GM12878 (cell line): ENCODE measurements around the gene C16orf92. TPM values are rescaled to one million over a fixed set of nuclear protein-coding genes. Genes with fewer than 3 reads are reported as not detected.
A peak's percentile ranks its signal among the peaks of the same experiment; 100 is the strongest.

Source experiments
- ATAC-seq: fragments of 200-7000 bp; cut with Tn5 transposase; 3 replicates; pipeline ENCODE4 v1.9.1; 2020; ENCODE audit warnings: mild to moderate bottlenecking, moderate library complexity
- BruUV-seq: library from RNA; stranded (reverse); fragments of 400-500 nt; replicated peaks from 2 replicates; lab custom pipeline; 2021; lab: Mats Ljungman, UMichigan
- CTCF ChIA-PET: fragments of 300-600 bp; sonication (Branson Sonifier 250); formaldehyde crosslinking; extraction: SDS; loops from one replicate; lab custom pipeline; 2021; ENCODE audit warnings: inconsistent platforms; lab: Yijun Ruan, JAX
- POLR2A ChIA-PET: fragments of 350-600 bp; formaldehyde crosslinking; extraction: SDS; loops from one replicate; lab custom pipeline; 2021; ENCODE audit warnings: inconsistent platforms; lab: Charles Lee
- RAD21 ChIA-PET: fragments of 300-600 bp; sonication (Branson Sonifier 250); formaldehyde crosslinking; loops from one replicate; lab custom pipeline; 2023; ENCODE audit warnings: antibody characterized with exemption; ENCODE audit not compliant: unreplicated experiment; lab: Charles Lee
- SMC1A ChIA-PET: fragments of 300-600 bp; sonication (Branson Sonifier 250); formaldehyde crosslinking; loops from one replicate; lab custom pipeline; 2023; ENCODE audit not compliant: unreplicated experiment, uncharacterized antibody; lab: Charles Lee
- DNase-seq: peaks from one replicate; pipeline ENCODE4 v3.0.0-alpha.2; 2011; ENCODE audit warnings: low read depth, low spot score
- FAIRE-seq: peaks from 3 replicates; lab custom pipeline; 2011; peaks lifted over from hg19 to GRCh38; lab: Jason Lieb, UNC
- H2AFZ ChIP-seq: 2 replicates; pipeline ENCODE4 v1.6.0; 2011; ENCODE audit warnings: low read depth, low read length, control low read depth; ENCODE audit not compliant: control insufficient read depth
- H3K27ac ChIP-seq: 2 replicates; pipeline ENCODE4 v1.5.1; 2011; ENCODE audit warnings: control low read depth; ENCODE audit not compliant: control insufficient read depth, insufficient read depth
- H3K27me3 ChIP-seq, 2 experiments: replicated peaks in 1 of 2; 2 replicates each; pipeline versions ENCODE4 v1.6.0 to v1.6.1; 2011; ENCODE audit warnings: low read length in 1 of 2; ENCODE audit not compliant: control insufficient read depth in 2 of 2, insufficient read depth in 2 of 2
- H3K36me3 ChIP-seq, 2 experiments: 2 replicates each; pipeline ENCODE4 v1.5.1; 2011; ENCODE audit warnings: low read length in 1 of 2; ENCODE audit not compliant: control insufficient read depth in 2 of 2, insufficient read depth in 2 of 2
- H3K4me1 ChIP-seq: 2 replicates; pipeline ENCODE4 v1.6.1; 2011; ENCODE audit warnings: mild to moderate bottlenecking, low read length, moderate library complexity, mixed read lengths; ENCODE audit not compliant: control insufficient read depth, insufficient read depth
- H3K4me2 ChIP-seq: 2 replicates; pipeline ENCODE4 v1.6.0; 2011; ENCODE audit warnings: control low read depth; ENCODE audit not compliant: control insufficient read depth, insufficient read depth
- H3K4me3 ChIP-seq: fragments of 200-600 bp; sonication (generic); 2 replicates; pipeline ENCODE4 v1.5.1; 2016
- H3K79me2 ChIP-seq: 2 replicates; pipeline ENCODE4 v1.6.0; 2011; ENCODE audit warnings: low read length; ENCODE audit not compliant: control insufficient read depth, insufficient read depth
- H3K9ac ChIP-seq: 2 replicates; pipeline ENCODE4 v1.8.0; 2011; ENCODE audit warnings: low read length, control low read depth, mixed read lengths; ENCODE audit not compliant: control insufficient read depth, insufficient read depth
- H3K9me3 ChIP-seq: replicated peaks from 3 replicates; pipeline ENCODE4 v1.5.1; 2011; ENCODE audit warnings: mild to moderate bottlenecking, low read length; ENCODE audit not compliant: control insufficient read depth, insufficient read depth
- H4K20me1 ChIP-seq: 2 replicates; pipeline ENCODE4 v1.6.0; 2011; ENCODE audit not compliant: control insufficient read depth, insufficient read depth
- BCL11A ChIP-seq: IDR thresholded peaks from 2 replicates; pipeline ENCODE4 v1.6.1; 2011; ENCODE audit warnings: low read depth, low read length
- CREB1 ChIP-seq: IDR thresholded peaks from 2 replicates; pipeline ENCODE4 v1.6.1; 2012; ENCODE audit warnings: low read depth, mild to moderate bottlenecking, inconsistent platforms
- NFIC ChIP-seq: IDR thresholded peaks from 2 replicates; pipeline ENCODE4 v1.6.1; 2012; ENCODE audit warnings: low read depth, mild to moderate bottlenecking, inconsistent platforms, low read length, moderate library complexity
- NFXL1 ChIP-seq: fragments of 450-650 bp; IDR thresholded peaks from 2 replicates; pipeline ENCODE4 v1.6.1; 2017; ENCODE audit warnings: antibody characterized with exemption, mild to moderate bottlenecking, borderline replicate concordance
- RUNX3 ChIP-seq: IDR thresholded peaks from 2 replicates; pipeline ENCODE4 v1.6.1; 2012; ENCODE audit warnings: low read length, inconsistent platforms
- SMAD1 ChIP-seq: fragments of 450-650 bp; IDR thresholded peaks from 2 replicates; pipeline ENCODE4 v1.6.1; 2018; ENCODE audit warnings: mild to moderate bottlenecking, low read depth; ENCODE audit not compliant: partially characterized antibody
- SPI1 ChIP-seq: IDR thresholded peaks from 2 replicates; pipeline ENCODE4 v1.6.1; 2011; ENCODE audit warnings: low read depth, mild to moderate bottlenecking, low read length, moderate library complexity, borderline replicate concordance; ENCODE audit not compliant: insufficient read depth
- STAT3 ChIP-seq: IDR thresholded peaks from 2 replicates; pipeline ENCODE4 v1.6.1; 2011; ENCODE audit warnings: low read depth, low read length, improper control_type of control experiment
- TBL1XR1 ChIP-seq: IDR thresholded peaks from 2 replicates; pipeline ENCODE4 v1.6.1; 2012; ENCODE audit warnings: low read depth, low read length, improper control_type of control experiment
- TCF3 ChIP-seq: IDR thresholded peaks from 2 replicates; pipeline ENCODE4 v1.6.1; 2012; ENCODE audit warnings: low read depth, mild to moderate bottlenecking, low read length, borderline replicate concordance; ENCODE audit not compliant: insufficient read depth
- YY1 ChIP-seq: IDR thresholded peaks from 2 replicates; pipeline ENCODE4 v1.6.1; 2011; ENCODE audit warnings: low read depth, mild to moderate bottlenecking, low read length
- ZNF24 ChIP-seq: fragments of 450-650 bp; IDR thresholded peaks from 2 replicates; pipeline ENCODE4 v1.6.1; 2017; ENCODE audit warnings: antibody characterized with exemption, mild to moderate bottlenecking
- WGBS: methylation state at CpG from one replicate; pipeline ENCODE4 v1.1.6; 2016; ENCODE audit warnings: low lambda C conversion rate; ENCODE audit not compliant: insufficient replicate concordance, insufficient coverage; ENCODE audit errors: missing lambda C conversion rate; 5-methylcytosine and 5-hydroxymethylcytosine counted together
- in situ Hi-C: fragments of 300-500 bp; cut with MboI; formaldehyde crosslinking; loops from 9 replicates; pipeline ENCODE4 v1.14.3; 2018; ENCODE audit warnings: mixed read lengths
- intact Hi-C: fragments of 100-400 bp; cut with micrococcal nuclease; formaldehyde crosslinking; loops from one replicate; pipeline ENCODE4 v1.14.2; 2022; ENCODE audit not compliant: unreplicated experiment
- polyA plus RNA-seq, 11 experiments: library from polyadenylated mRNA; depleted of rRNA in 4 of 11; unstranded in 6 of 11; stranded (reverse) in 5 of 11; fragments of >200 nt; fragmentation: Nextera tagmentation in 4 of 11; fragmentation: Illumina TruSeq in 1 of 11; extraction: Ambion mirVana in 4 of 11; extraction: Trizol in 1 of 11; gene quantifications; 1 replicate in 1 of 11; 2 replicates in 10 of 11; pipeline versions ENCODE4 v1.2.1 to v1.2.3, GENCODE V29; 2011 to 2016; ENCODE audit warnings: inconsistent platforms in 2 of 11, missing spikeins in 2 of 11, low read depth in 1 of 11
- total RNA-seq, 4 experiments: library from RNA; depleted of rRNA in 3 of 4; stranded (reverse); fragments of >200 nt in 3 of 4; fragmentation: Illumina TruSeq in 1 of 4; extraction: Trizol in 1 of 4; gene quantifications; 2 replicates each; pipeline versions ENCODE4 v1.2.1 to v1.2.3, GENCODE V29; 2013 to 2021

Gene C16orf92
- total and polyA plus RNA-seq, 10 of the 15 experiments (the other 5 are each of a cell fraction or from before 2014, with no cell fraction given) = not detected

GRCh38 chr16:30064729-30065101, 41.7 kb downstream of the C16orf92 start:
- H4K20me1 ChIP-seq = peaks cover 24% of the 10 kb centered on the region
- ATAC-seq (peak; percentile 5), FAIRE-seq (no peak)
- H3K9ac ChIP-seq = peak overlapping the region; percentile 93
- H3K27ac ChIP-seq = peak overlapping the region; percentile 94
- WGBS = under 1% methylated on average over 24 of the region's 25 CpGs
- H2AFZ ChIP-seq = peak overlapping the region; percentile 77
- H3K79me2 ChIP-seq = peaks cover 61% of the 10 kb centered on the region
- ChIA-PET RAD21 (interaction anchor here (0.6 to 3.7 kb wide), 6 partner anchors 9 to 565 kb away, joined by 3 to 42 read pairs (median 4); partner anchors contain the start of genes DCTPP1 and TBX6), SMC1A (interaction anchor here (1.2 kb wide), 1 partner anchor 30 kb away, joined by 3 read pairs; no protein-coding TSS in a partner anchor), CTCF (interaction anchor here (0.7 to 8.5 kb wide), 4 partner anchors 10 to 32 kb away, joined by 3 to 77 read pairs (median 30); partner anchors contain the start of genes TBX6 and YPEL3)
- no peaks in the 10 kb centered on the region for H3K27me3 ChIP-seq
- no peaks in the 10 kb centered on the region for H3K9me3 ChIP-seq
- peak overlapping the region; percentile 81 for H3K4me2 ChIP-seq
- in situ Hi-C loops = no loop called here
- H3K36me3 ChIP-seq = peaks cover 25 to 27% of the 10 kb centered on the region in 2 experiments
- TF ChIP-seq TCF3 (no peak), RUNX3 (peak; percentile 11; the same call in 1 of the 2 replicates), TBL1XR1 (no peak), BCL11A (no peak), CREB1 (no peak; the same call in 1 of the 2 replicates), NFIC (no peak), YY1 (0 out of 2 replicates have a peak, but pooled peaks have one; percentile 1), STAT3 (no peak), SMAD1 (no peak), ZNF24 (no peak), SPI1 (no peak), NFXL1 (no peak)
- TF ChIP-seq, all 136 proteins: peak for 2
- Histone ChIP-seq H3K4me3 (peak overlapping the region; percentile 94), H3K4me1 (peaks cover 27% of the 10 kb centered on the region)
- BruUV-seq = no TSS peak
- POLR2A ChIA-PET = interaction anchor here (0.6 to 4.3 kb wide), 8 partner anchors 10 to 318 kb away, joined by 3 to 21 read pairs (median 6); partner anchors contain the start of genes PPP4C, SEPTIN1, TBX6 and YPEL3
- DNase-seq = no peak
- intact Hi-C loops = no loop called here
